WERI-Rb-1 (cell line): ENCODE results near the gene SH2D3A.
A peak's percentile ranks its signal among the peaks of the same experiment; 100 is the strongest.

Source experiments
- DNase-seq: peaks from one replicate; pipeline ENCODE4 v3.0.0-alpha.2; 2020
- H3K27ac ChIP-seq: fragments of 250-450 bp; sonication (Bioruptor Pico); 2 replicates; pipeline ENCODE4 v1.5.1; 2020; ENCODE audit warnings: mild to moderate bottlenecking, moderate library complexity
- H3K27me3 ChIP-seq: fragments of 250-450 bp; sonication (Bioruptor Pico); 2 replicates; pipeline ENCODE4 v1.5.1; 2021; ENCODE audit warnings: mild to moderate bottlenecking, low read depth, moderate library complexity; ENCODE audit not compliant: insufficient read depth, severe bottlenecking
- H3K36me3 ChIP-seq: fragments of 250-450 bp; sonication (Bioruptor Pico); 2 replicates; pipeline ENCODE4 v1.5.1; 2020; ENCODE audit warnings: mild to moderate bottlenecking, moderate library complexity
- H3K4me3 ChIP-seq: 2 replicates; pipeline ENCODE4 v1.5.1; 2011; ENCODE audit warnings: low read depth, mild to moderate bottlenecking, control low read depth, low read length
- H3K9me3 ChIP-seq: fragments of 250-450 bp; sonication (Bioruptor Pico); 2 replicates; pipeline ENCODE4 v1.5.1; 2021; ENCODE audit warnings: mild to moderate bottlenecking, moderate library complexity; ENCODE audit not compliant: severe bottlenecking
- TF ChIP-seq, protein P1 (sequence below): IDR thresholded peaks from 2 replicates; pipeline ENCODE4 v1.5.1; 2011; ENCODE audit warnings: low read depth, mild to moderate bottlenecking, control low read depth, inconsistent platforms, low read length

The SH2D3A gene

DNA sequence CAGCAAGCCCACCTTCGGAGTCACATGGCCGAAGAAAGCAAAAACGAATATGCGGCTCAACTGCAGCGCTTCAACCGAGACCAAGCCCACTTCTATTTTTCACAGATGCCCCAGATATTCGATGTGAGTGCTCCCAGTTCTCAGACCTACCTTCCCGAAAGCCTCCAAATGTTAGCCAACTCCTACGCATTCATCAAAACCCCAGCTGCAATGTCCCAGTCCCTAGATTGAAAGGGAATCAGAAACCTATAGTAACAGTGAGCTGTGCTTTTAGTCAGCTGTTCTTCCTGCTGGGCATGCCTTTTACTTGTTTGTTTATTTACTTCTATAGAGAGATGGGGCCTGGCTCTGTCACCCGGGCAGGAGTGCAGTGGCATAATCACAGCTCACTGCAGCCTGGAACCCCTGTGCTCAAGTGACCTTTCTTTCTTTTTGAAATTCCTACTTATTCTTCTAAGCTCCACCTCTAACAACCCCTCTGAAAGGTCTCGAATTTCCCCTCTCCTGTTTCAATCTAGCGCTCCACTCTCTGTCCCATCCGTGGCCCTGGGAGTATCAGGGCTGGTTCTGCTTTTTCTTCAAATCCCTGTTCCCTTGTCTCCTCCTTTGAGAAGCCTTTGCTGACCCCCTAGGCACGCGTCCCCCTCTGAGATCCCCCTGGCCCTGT is 23.4 kb downstream of the SH2D3A start:
- H3K27ac ChIP-seq = no peak overlapping the region
- no peaks in the 10 kb centered on the region for H3K27me3 ChIP-seq
- H3K9me3 ChIP-seq = no peaks in the 10 kb centered on the region
- no peak overlapping the region for H3K4me3 ChIP-seq
- no peak for DNase-seq
- TF ChIP-seq, protein P1, sequence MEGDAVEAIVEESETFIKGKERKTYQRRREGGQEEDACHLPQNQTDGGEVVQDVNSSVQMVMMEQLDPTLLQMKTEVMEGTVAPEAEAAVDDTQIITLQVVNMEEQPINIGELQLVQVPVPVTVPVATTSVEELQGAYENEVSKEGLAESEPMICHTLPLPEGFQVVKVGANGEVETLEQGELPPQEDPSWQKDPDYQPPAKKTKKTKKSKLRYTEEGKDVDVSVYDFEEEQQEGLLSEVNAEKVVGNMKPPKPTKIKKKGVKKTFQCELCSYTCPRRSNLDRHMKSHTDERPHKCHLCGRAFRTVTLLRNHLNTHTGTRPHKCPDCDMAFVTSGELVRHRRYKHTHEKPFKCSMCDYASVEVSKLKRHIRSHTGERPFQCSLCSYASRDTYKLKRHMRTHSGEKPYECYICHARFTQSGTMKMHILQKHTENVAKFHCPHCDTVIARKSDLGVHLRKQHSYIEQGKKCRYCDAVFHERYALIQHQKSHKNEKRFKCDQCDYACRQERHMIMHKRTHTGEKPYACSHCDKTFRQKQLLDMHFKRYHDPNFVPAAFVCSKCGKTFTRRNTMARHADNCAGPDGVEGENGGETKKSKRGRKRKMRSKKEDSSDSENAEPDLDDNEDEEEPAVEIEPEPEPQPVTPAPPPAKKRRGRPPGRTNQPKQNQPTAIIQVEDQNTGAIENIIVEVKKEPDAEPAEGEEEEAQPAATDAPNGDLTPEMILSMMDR = no peak
- H3K36me3 ChIP-seq = peaks cover 57% of the 10 kb centered on the region

DNA sequence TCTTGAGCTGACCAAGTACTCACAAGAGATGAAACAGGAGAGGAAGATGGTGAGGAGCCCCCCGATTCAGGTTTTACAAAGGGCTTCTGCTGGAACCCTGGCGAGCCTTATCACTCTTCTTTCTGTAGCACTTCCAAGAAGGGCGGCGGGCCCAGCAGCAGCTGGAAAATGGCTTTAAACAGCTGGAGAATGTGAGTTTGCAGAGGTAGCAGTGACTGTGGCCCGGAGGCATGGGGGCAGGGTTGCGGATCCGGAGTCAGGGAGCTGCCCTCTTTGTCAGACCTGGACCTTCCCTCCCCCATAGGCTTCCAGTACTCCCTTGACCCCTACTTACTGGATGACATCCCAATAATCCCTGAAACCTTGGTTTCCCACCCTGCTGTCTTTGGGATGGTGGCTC is 24.2 kb downstream of the SH2D3A start:
- Histone ChIP-seq H3K27ac (no peak overlapping the region), H3K4me3 (no peak overlapping the region), H3K9me3 (no peaks in the 10 kb centered on the region), H3K27me3 (no peaks in the 10 kb centered on the region), H3K36me3 (peaks cover 50% of the 10 kb centered on the region)
- TF ChIP-seq, protein P1 = no peak
- DNase-seq = no peak

DNA sequence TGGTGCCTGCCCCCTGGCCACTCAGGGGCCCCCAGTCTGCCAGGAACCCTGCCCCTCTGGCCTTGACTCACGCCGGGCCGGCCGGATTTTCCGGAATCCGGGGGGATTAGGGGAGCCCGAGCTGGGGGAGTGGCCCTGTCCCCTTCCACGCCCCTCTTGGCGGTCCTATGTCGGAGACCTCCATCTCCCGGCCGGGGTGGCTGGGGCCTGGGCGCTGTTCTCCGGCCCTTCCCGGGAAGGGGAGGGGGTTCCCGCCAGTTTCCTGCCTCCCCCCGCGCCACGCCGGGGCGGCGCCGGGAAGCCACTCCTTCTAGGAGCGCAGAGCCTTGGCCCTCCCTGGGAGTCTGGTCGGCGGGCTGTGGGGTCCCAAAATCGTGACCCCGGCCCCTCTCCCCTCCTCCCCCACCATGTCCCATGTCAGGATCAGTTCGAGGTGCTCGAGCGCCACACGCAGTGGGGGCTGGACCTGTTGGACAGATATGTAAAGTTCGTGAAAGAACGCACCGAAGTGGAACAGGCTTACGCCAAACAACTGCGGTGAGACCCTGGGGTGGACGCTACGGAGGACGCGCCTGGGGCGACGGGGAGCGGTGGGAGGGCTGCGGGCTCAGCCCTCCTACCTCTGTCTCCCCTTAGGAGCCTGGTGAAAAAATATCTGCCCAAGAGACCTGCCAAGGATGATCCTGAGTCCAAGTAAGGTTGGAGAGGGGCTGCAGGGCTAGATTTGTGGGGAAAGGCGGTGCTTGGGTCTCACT is 26.5 kb downstream of the SH2D3A start:
- no peaks in the 10 kb centered on the region for H3K9me3 ChIP-seq
- H3K27ac ChIP-seq = peak overlapping the region; percentile 70
- H3K36me3 ChIP-seq = peaks cover 31% of the 10 kb centered on the region
- H3K4me3 ChIP-seq = peak overlapping the region; percentile 67
- DNase-seq = peak; percentile 88
- H3K27me3 ChIP-seq = no peaks in the 10 kb centered on the region
- TF ChIP-seq, protein P1 = no peak

DNA sequence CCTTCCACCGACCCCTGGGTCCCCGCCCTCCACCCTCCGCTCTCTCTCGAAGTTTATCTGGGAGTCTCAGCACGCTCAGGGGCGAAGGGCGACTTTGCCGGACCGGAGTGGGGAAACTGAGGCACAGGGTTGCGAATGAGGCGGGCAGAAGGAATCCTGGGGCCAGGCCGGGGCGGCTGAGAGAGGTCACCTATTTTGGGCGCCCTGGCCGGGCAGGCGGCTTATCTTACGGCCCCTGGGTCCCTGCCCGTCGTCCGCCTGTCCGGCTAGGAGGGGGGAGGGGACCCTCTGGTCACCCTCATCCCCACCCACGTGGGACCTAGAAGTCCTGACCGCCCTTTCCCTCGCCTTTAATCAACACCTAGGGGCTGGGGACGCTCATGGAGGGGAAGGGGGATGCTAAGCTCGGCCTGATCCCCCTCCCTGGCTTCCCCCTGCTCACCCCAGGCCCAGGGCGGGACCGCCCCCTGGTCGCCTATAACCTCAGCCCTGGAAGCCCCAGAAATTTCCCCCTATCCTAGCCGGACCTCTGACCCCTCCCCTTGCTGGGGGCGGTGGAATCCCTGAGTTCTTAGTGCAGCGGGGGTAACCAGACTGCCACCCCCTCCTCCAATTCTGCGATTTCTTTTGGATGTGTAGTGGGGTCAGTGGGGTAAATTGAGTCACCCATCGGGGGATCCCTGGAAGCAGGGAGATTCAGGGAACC is 27.2 kb downstream of the SH2D3A start:
- H3K36me3 ChIP-seq = peaks cover 26% of the 10 kb centered on the region
- peak; percentile 37 for DNase-seq
- H3K4me3 ChIP-seq = peak overlapping the region; percentile 67
- peak overlapping the region; percentile 70 for H3K27ac ChIP-seq
- H3K9me3 ChIP-seq = no peaks in the 10 kb centered on the region
- TF ChIP-seq, protein P1 = no peak
- H3K27me3 ChIP-seq = no peaks in the 10 kb centered on the region

DNA sequence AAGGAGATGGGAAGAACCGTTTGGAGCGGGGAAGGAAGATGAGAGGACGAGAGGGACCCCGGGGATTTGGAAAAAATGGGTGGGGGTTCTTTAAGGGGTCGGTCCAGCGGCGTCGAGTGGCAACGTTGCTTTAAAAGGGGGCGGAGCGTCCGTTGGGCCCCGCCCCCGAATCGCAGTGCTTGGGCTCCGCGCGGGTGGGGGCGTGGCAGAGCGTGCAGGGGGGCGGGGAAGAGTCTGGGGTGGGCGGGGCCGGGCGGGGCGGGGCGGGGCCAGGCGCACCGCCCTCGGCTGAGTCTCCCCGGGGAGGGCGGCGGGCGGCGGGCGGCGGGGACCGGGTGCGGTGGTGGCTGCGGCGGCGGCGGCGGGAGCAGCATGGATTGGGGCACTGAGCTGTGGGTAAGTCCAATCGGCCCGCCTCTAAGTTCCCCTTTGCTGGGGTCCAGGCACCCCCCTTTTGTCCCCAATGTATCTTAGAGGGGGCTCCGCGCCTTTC is 27.8 kb downstream of the SH2D3A start, which contains the start of gene TRIP10:
Gene TRIP10, plus strand, starts transcription at position 291 of the 493 bp plus-strand sequence. Its CDS starts 82 bp downstream, at position 373.
- H3K27ac ChIP-seq = peak within 1 kb of the TSS; percentile 89
- TF ChIP-seq, protein P1 = no peak
- peak within 1 kb of the TSS; percentile 75 for H3K4me3 ChIP-seq
- H3K27me3 ChIP-seq = no peaks in the 10 kb centered on the region
- H3K9me3 ChIP-seq = no peaks in the 10 kb centered on the region
- peak; percentile 70 for DNase-seq
- H3K36me3 ChIP-seq = peaks cover 20% of the 10 kb centered on the region
